ENCODE measurements around the gene CD34.

GRCh38 chr1:207858281-207858680 lies 52.6 kb downstream of the CD34 start:
- TF ChIP-seq ZNF565 (CRISPR knock-in tag; conservative IDR thresholded peaks at IDR 0.05; ENCODE audit: low read depth) (no peak), OSR1 (CRISPR knock-in tag; IDR thresholded peaks at IDR 0.05) (no peak), RARB (CRISPR knock-in tag; IDR thresholded peaks at IDR 0.05) (no peak), PATZ1 (CRISPR knock-in tag; IDR thresholded peaks at IDR 0.05; ENCODE audit: borderline replicate concordance) (no peak), CSRNP3 (CRISPR knock-in tag; IDR thresholded peaks at IDR 0.05) (no peak), ARNTL (CRISPR knock-in tag; IDR thresholded peaks at IDR 0.05; ENCODE audit: borderline replicate concordance, low read depth) (no peak), PPARA (CRISPR knock-in tag; IDR thresholded peaks at IDR 0.05; ENCODE audit: borderline replicate concordance) (no peak), ZFP3 (CRISPR knock-in tag; IDR thresholded peaks at IDR 0.05) (no peak), ISL1 (CRISPR knock-in tag; IDR thresholded peaks at IDR 0.05) (no peak), CSDC2 (CRISPR knock-in tag; IDR thresholded peaks at IDR 0.05) (no peak), ZFP30 (CRISPR knock-in tag; IDR thresholded peaks at IDR 0.05) (no peak), CREB5 (CRISPR knock-in tag; IDR thresholded peaks at IDR 0.05; ENCODE audit: low read depth) (no peak), BACH2 (CRISPR knock-in tag; IDR thresholded peaks at IDR 0.05; ENCODE audit: borderline replicate concordance) (no peak), TCF4 (CRISPR knock-in tag; IDR thresholded peaks at IDR 0.05; ENCODE audit: borderline replicate concordance) (no peak)

All from SK-N-SH treated with all-trans-retinoic acid at 6 μM for 48 hours (cell line).